ENCODE results near the gene FKBP5. TPM values are rescaled to one million over a fixed set of nuclear protein-coding genes. Genes with fewer than 3 reads are reported as not detected.

FKBP5 gene
- total and polyA plus RNA-seq, 2 donors (not counting 3 experiments of a cell fraction or from before 2014, with no cell fraction given) = 16.7 to 56.8 TPM

DNA sequence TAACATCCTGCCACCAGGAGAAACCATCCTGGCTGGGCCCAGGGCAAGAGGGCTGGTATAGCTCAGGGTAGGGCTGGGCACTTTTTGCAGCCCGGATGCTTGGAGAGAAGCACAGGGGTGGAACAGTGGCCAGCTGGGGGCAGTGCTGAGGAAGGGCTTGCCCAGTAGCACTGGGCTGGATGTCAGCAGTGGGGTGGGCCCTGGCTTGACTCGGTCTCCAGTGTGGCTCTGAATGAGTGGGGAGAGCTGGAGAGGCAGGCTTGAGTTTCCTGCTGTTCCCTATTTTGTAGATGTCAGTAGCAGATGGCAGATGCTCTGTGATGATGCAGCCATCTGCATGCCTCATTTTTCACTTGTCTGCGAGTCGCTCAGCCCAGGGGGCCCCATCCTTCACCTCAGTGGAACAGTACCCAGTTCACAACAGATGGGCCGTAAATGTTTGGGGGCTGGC, 119.7 kb downstream of the FKBP5 start:
- POLR2A ChIA-PET = no interaction called here
- Histone ChIP-seq H3K9me3 (replicated peaks; ENCODE audit: control insufficient read depth, insufficient read depth, low read length) (no peaks in the 10 kb centered on the region), H2AFZ (ENCODE audit: low read depth, low read length) (no peak overlapping the region), H3K27me3 (ENCODE audit: control insufficient read depth in 2 of 2, insufficient read depth in 2 of 2, low read length in 2 of 2) (peaks cover 12% of the 10 kb centered on the region in 2 experiments), H3K9me1 (replicated peaks; ENCODE audit: control insufficient read depth, extremely low read depth, insufficient read depth, low read length) (no peaks in the 10 kb centered on the region), H3K4me1 (ENCODE audit: control insufficient read depth, extremely low read depth, insufficient read depth, low read length) (no peaks in the 10 kb centered on the region), H3K9ac (replicated peaks; ENCODE audit: extremely low read depth, insufficient read depth, low read length) (no peak overlapping the region), H3K27ac (ENCODE audit: insufficient read depth, low read depth, low read length) (no peak overlapping the region), H3K4me2 (ENCODE audit: insufficient read depth, low read length) (no peak overlapping the region), H4K20me1 (replicated peaks; ENCODE audit: control insufficient read depth, extremely low read depth, insufficient read depth, low read length) (no peaks in the 10 kb centered on the region), H3K36me3 (ENCODE audit: control insufficient read depth in 2 of 2, extremely low read depth in 1 of 2, insufficient read depth in 2 of 2, low read length in 2 of 2) (no peaks in the 10 kb centered on the region), H3K79me2 (ENCODE audit: control insufficient read depth, insufficient read depth, low read length) (no peaks in the 10 kb centered on the region), H3K4me3 (replicated peaks in 1 of 3; ENCODE audit: insufficient read depth in 1 of 3, low read depth in 1 of 3, low read length in 3 of 3) (no peak overlapping the region)
- TF ChIP-seq POLR2AphosphoS5 (IDR thresholded peaks at IDR 0.05; ENCODE audit: insufficient read depth, low read depth, low read length) = no peak
- TF ChIP-seq, protein P1, sequence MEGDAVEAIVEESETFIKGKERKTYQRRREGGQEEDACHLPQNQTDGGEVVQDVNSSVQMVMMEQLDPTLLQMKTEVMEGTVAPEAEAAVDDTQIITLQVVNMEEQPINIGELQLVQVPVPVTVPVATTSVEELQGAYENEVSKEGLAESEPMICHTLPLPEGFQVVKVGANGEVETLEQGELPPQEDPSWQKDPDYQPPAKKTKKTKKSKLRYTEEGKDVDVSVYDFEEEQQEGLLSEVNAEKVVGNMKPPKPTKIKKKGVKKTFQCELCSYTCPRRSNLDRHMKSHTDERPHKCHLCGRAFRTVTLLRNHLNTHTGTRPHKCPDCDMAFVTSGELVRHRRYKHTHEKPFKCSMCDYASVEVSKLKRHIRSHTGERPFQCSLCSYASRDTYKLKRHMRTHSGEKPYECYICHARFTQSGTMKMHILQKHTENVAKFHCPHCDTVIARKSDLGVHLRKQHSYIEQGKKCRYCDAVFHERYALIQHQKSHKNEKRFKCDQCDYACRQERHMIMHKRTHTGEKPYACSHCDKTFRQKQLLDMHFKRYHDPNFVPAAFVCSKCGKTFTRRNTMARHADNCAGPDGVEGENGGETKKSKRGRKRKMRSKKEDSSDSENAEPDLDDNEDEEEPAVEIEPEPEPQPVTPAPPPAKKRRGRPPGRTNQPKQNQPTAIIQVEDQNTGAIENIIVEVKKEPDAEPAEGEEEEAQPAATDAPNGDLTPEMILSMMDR (IDR thresholded peaks at IDR 0.05; ENCODE audit: extremely low read depth in 1 of 2, insufficient read depth in 1 of 2, low read depth in 1 of 2, low read length in 2 of 2) = peak; percentile 44 to 68
- dilution Hi-C loops (cut with MboI; ENCODE audit: extremely low pct_ligation_motif_present, low sequenced_read_pairs) (no loop called here), intact Hi-C loops (cut with micrococcal nuclease) (loop anchor here (1.0 to 5.0 kb wide), 2 partner anchors 47 to 168 kb away; partner anchors contain the start of gene ARMC12)
- CTCF ChIA-PET = interaction anchor here (0.7 to 6.3 kb wide), 6 partner anchors 10 to 188 kb away, joined by 3 to 60 read pairs (median 6); partner anchors contain the start of gene ARMC12
- FAIRE-seq = no peak
- no TSS peak for BruUV-seq (replicated peaks)
- no peak for DNase-seq (ENCODE audit: low read depth, low spot score)

DNA sequence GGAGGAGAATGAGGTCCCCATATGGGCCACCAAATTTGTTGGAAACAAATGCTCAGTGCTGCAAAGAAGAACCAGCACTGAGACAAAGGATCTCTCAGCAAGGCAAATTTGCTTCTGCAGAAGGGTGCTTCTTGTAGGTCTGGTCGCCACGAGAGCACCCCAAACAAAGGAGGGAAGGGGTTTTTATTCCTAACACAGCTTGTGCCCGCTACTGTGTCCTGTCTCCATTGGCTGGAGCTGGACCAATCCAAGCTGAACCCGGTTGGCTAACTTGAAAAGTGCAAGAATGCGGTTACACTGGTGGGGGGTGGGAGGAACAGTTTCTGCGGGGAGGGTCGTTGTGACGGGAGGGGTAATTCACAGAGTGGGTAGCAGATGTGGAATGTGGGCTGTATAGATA, 121.9 kb downstream of the FKBP5 start:
- no peak for FAIRE-seq
- CTCF ChIA-PET = interaction anchor here (6.3 kb wide), 1 partner anchor 170 kb away, joined by 60 read pairs; the partner anchor contains the start of gene ARMC12
- no peaks in the 10 kb centered on the region for H3K36me3 ChIP-seq (ENCODE audit: control insufficient read depth in 2 of 2, extremely low read depth in 1 of 2, insufficient read depth in 2 of 2, low read length in 2 of 2)

More for the DNA sequence above, 121.9 kb downstream of the FKBP5 start:
- Histone ChIP-seq H3K4me3 (replicated peaks in 1 of 3; ENCODE audit: insufficient read depth in 1 of 3, low read depth in 1 of 3, low read length in 3 of 3) (no peak overlapping the region), H3K79me2 (ENCODE audit: control insufficient read depth, insufficient read depth, low read length) (no peaks in the 10 kb centered on the region), H3K4me1 (ENCODE audit: control insufficient read depth, extremely low read depth, insufficient read depth, low read length) (no peaks in the 10 kb centered on the region), H3K27me3 (ENCODE audit: control insufficient read depth in 2 of 2, insufficient read depth in 2 of 2, low read length in 2 of 2) (peaks cover 20 to 25% of the 10 kb centered on the region in 2 experiments), H2AFZ (ENCODE audit: low read depth, low read length) (no peak overlapping the region), H4K20me1 (replicated peaks; ENCODE audit: control insufficient read depth, extremely low read depth, insufficient read depth, low read length) (no peaks in the 10 kb centered on the region), H3K27ac (ENCODE audit: insufficient read depth, low read depth, low read length) (no peak overlapping the region), H3K9me3 (replicated peaks; ENCODE audit: control insufficient read depth, insufficient read depth, low read length) (no peaks in the 10 kb centered on the region), H3K4me2 (ENCODE audit: insufficient read depth, low read length) (no peak overlapping the region), H3K9me1 (replicated peaks; ENCODE audit: control insufficient read depth, extremely low read depth, insufficient read depth, low read length) (no peaks in the 10 kb centered on the region), H3K9ac (replicated peaks; ENCODE audit: extremely low read depth, insufficient read depth, low read length) (no peak overlapping the region)
- POLR2A ChIA-PET = no interaction called here
- DNase-seq (ENCODE audit: low read depth, low spot score) = no peak
- intact Hi-C loops (cut with micrococcal nuclease) = loop anchor here (5.0 kb wide), 1 partner anchor 44 kb away; no protein-coding TSS in a partner anchor
- TF ChIP-seq GATA2 (IDR thresholded peaks at IDR 0.05; ENCODE audit: insufficient read depth, insufficient read length, low read depth, low read length) (no peak), EZH2 (IDR thresholded peaks at IDR 0.05; ENCODE audit: borderline replicate concordance, low read depth, low read length, severe bottlenecking) (no peak), POLR2AphosphoS5 (IDR thresholded peaks at IDR 0.05; ENCODE audit: insufficient read depth, low read depth, low read length) (no peak), POLR2A (IDR thresholded peaks at IDR 0.05; ENCODE audit: low read depth, low read length) (no peak), JUN (IDR thresholded peaks at IDR 0.05; ENCODE audit: borderline replicate concordance, insufficient read depth, insufficient read length, low read depth) (no peak), FOS (IDR thresholded peaks at IDR 0.05; ENCODE audit: borderline replicate concordance, insufficient read depth, low read length) (no peak), MYC (IDR thresholded peaks at IDR 0.05; ENCODE audit: low read depth, low read length) (no peak)
- TF ChIP-seq, protein P2, sequence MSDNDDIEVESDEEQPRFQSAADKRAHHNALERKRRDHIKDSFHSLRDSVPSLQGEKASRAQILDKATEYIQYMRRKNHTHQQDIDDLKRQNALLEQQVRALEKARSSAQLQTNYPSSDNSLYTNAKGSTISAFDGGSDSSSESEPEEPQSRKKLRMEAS (IDR thresholded peaks at IDR 0.05; ENCODE audit: insufficient read depth, insufficient read length) = no peak
- TF ChIP-seq, protein P1 (IDR thresholded peaks at IDR 0.05; ENCODE audit: extremely low read depth in 1 of 2, insufficient read depth in 1 of 2, low read depth in 1 of 2, low read length in 2 of 2) = no peak
- dilution Hi-C loops (cut with MboI; ENCODE audit: extremely low pct_ligation_motif_present, low sequenced_read_pairs) = no loop called here
- BruUV-seq (replicated peaks) = no TSS peak
